ENCODE data around the gene SLC9A9. TPM values are rescaled to one million over a fixed set of nuclear protein-coding genes. Genes with fewer than 3 reads are reported as not detected.

The SLC9A9 gene
- total RNA-seq, 4 donors from 2014 or later, result 1.1 to 15.9 (median 9.7) TPM

DNA sequence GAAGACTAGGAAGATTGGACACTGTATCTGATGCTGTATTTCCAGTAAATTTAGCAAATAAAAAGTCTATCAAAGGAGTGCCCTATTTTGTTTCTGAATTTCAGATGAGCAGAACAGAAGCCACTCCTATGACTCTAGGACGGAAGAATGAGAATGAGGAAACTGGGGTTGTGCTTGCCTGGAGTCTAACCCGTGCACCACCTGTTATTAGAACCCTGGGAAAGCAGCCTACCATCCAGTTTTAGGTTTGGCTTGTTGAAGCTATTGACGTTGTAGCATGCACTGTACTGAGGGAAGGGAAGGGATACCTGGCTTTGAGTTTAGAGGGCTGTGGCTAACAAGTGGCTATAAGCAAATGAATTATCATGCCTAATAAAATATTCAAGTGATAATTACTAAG is 318.5 kb downstream of the SLC9A9 start:
- intact Hi-C loops (cut with DNase I; ENCODE audit: low total_unique reads), result no loop called here
- in situ Hi-C loops (cut with MboI; ENCODE audit: low pct_ligation_motif_present in 1 of 4, low pct_unique_long_range_greater_than_20kb in 1 of 4, low sequenced_read_pairs in 3 of 4), result no loop called here
- Histone ChIP-seq H3K9me3 (no peaks in the 10 kb centered on the region), H3K4me3 (no peak overlapping the region), H3K27me3 (no peaks in the 10 kb centered on the region), H3K4me1 (peaks cover 0 to 3% (median 0%) of the 10 kb centered on the region in 4 donors), H3K36me3 (no peaks in the 10 kb centered on the region), H3K27ac (no peak overlapping the region)
- 80 to 88% methylated on average over 1 to 3 of the region's 3 CpGs for WGBS, 2 donors (ENCODE audit: low coverage in 1 of 2)
- no peak for DNase-seq
- no peak for TF ChIP-seq EP300 (IDR thresholded peaks at IDR 0.05; ENCODE audit: low read depth)
- TF ChIP-seq, protein P1, sequence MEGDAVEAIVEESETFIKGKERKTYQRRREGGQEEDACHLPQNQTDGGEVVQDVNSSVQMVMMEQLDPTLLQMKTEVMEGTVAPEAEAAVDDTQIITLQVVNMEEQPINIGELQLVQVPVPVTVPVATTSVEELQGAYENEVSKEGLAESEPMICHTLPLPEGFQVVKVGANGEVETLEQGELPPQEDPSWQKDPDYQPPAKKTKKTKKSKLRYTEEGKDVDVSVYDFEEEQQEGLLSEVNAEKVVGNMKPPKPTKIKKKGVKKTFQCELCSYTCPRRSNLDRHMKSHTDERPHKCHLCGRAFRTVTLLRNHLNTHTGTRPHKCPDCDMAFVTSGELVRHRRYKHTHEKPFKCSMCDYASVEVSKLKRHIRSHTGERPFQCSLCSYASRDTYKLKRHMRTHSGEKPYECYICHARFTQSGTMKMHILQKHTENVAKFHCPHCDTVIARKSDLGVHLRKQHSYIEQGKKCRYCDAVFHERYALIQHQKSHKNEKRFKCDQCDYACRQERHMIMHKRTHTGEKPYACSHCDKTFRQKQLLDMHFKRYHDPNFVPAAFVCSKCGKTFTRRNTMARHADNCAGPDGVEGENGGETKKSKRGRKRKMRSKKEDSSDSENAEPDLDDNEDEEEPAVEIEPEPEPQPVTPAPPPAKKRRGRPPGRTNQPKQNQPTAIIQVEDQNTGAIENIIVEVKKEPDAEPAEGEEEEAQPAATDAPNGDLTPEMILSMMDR (IDR thresholded peaks at IDR 0.05), result no peak
- TF ChIP-seq POLR2A (IDR thresholded peaks at IDR 0.05), result no peak
- TF ChIP-seq POLR2AphosphoS5 (IDR thresholded peaks at IDR 0.05), result no peak

DNA sequence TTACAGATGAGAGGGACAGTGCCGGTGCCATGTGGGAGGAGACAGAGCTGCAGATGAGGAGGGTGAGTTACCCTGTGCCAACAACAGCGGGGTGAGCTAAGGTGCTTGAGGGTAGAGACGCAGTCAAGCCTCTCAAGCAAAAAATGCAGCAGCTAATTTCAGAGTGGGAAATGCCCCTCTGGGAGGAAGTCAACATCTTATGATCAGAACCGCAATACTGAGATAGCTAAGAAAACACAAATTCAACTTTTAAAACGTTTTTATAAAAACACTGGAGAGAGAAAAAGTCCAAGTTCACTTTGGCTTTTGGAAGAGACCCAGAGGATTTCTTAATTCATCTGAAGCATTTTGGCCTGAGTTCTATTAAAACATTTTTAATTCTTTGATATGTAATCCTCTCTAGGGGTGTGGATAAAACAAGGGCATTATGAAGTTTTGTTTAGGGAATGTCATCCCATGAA is 319.2 kb downstream of the SLC9A9 start:
- in situ Hi-C loops (cut with MboI; ENCODE audit: low pct_ligation_motif_present in 1 of 4, low pct_unique_long_range_greater_than_20kb in 1 of 4, low sequenced_read_pairs in 3 of 4), result no loop called here
- intact Hi-C loops (cut with DNase I; ENCODE audit: low total_unique reads), result no loop called here
- H3K27ac ChIP-seq, result no peak overlapping the region
- no peaks in the 10 kb centered on the region for H3K27me3 ChIP-seq
- TF ChIP-seq, protein P1 (IDR thresholded peaks at IDR 0.05), result no peak
- TF ChIP-seq POLR2AphosphoS5 (IDR thresholded peaks at IDR 0.05) (no peak), POLR2A (IDR thresholded peaks at IDR 0.05) (no peak), EP300 (IDR thresholded peaks at IDR 0.05; ENCODE audit: low read depth) (no peak)
- peaks cover 0 to 3% (median 0%) of the 10 kb centered on the region in 4 donors for H3K4me1 ChIP-seq
- no peaks in the 10 kb centered on the region for H3K9me3 ChIP-seq
- no peaks in the 10 kb centered on the region for H3K36me3 ChIP-seq
- peak; percentile 10 for DNase-seq
- WGBS, 2 donors (ENCODE audit: low coverage in 1 of 2), result 46 to 69% methylated on average over 5 of the region's 5 CpGs
- no peak overlapping the region for H3K4me3 ChIP-seq

DNA sequence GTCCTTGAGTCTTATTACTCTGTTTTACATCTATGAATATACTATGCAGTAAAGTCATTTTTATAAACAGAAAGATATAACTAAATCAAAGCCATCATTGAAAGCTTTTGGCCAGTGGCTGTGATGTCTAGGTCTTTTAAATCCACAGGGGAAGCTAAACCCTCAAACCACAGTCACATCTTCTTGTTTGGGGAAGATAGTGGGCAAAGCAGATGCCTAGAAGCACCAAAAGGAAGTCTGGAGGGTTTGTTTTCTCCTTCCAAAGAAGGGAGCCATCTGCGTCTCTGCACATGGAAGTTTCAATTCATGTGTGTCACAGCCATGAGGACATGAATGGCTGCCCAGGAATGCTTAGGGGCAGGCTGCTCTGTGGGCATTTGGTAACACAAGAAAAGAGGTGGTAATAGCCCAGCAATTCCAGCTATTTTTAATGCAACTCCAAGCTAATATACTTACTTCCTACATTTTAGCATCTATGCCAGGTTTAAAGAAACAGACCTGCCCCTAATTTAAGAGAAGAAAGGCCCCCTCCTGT is 322.2 kb downstream of the SLC9A9 start:
- no peak for DNase-seq
- no peak for TF ChIP-seq POLR2AphosphoS5 (IDR thresholded peaks at IDR 0.05)
- no peak for TF ChIP-seq EP300 (IDR thresholded peaks at IDR 0.05; ENCODE audit: low read depth)
- no peak for TF ChIP-seq POLR2A (IDR thresholded peaks at IDR 0.05)
- TF ChIP-seq, protein P1 (IDR thresholded peaks at IDR 0.05), result no peak
- Histone ChIP-seq H3K27me3 (no peaks in the 10 kb centered on the region), H3K27ac (no peak overlapping the region), H3K9me3 (no peaks in the 10 kb centered on the region), H3K4me3 (no peak overlapping the region), H3K36me3 (no peaks in the 10 kb centered on the region), H3K4me1 (peaks cover 0 to 3% (median 0%) of the 10 kb centered on the region in 4 donors)
- 86% methylated on average over 1 of the region's 1 CpG; no CpG with 5 or more reads in 1 of the 2 donors for WGBS, 2 donors (ENCODE audit: low coverage in 1 of 2)
- intact Hi-C loops (cut with DNase I; ENCODE audit: low total_unique reads), result no loop called here
- in situ Hi-C loops (cut with MboI; ENCODE audit: low pct_ligation_motif_present in 1 of 4, low pct_unique_long_range_greater_than_20kb in 1 of 4, low sequenced_read_pairs in 3 of 4), result no loop called here

DNA sequence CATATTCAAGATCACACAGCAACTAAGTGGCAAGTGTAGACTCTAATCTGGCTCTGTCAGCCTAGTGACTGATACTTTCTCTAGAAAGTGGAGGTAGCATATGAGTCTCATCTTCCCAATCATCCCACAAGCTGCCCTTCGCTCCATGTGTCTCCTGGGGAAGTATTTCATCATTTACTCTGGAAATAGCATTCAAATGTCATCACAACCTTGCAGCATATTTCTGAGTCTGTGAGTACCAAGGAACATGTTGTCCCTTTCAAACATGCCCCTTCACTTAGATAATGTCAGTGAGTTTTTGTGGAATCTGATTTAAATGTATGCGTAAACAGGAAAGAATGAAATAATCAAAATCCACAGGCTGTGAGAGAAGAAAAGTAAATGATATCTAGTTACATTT is 322.9 kb downstream of the SLC9A9 start:
- H3K9me3 ChIP-seq, result no peaks in the 10 kb centered on the region
- H3K36me3 ChIP-seq, result no peaks in the 10 kb centered on the region
- WGBS, 2 donors (ENCODE audit: low coverage in 1 of 2), result 100% methylated on average over 1 to 2 of the region's 2 CpGs
- no peak overlapping the region for H3K27ac ChIP-seq
- in situ Hi-C loops (cut with MboI; ENCODE audit: low pct_ligation_motif_present in 1 of 4, low pct_unique_long_range_greater_than_20kb in 1 of 4, low sequenced_read_pairs in 3 of 4) (no loop called here), intact Hi-C loops (cut with DNase I; ENCODE audit: low total_unique reads) (no loop called here)
- H3K4me1 ChIP-seq, result peaks cover 0 to 3% (median 0%) of the 10 kb centered on the region in 4 donors
- DNase-seq, result no peak
- no peaks in the 10 kb centered on the region for H3K27me3 ChIP-seq
- TF ChIP-seq EP300 (IDR thresholded peaks at IDR 0.05; ENCODE audit: low read depth) (no peak), POLR2A (IDR thresholded peaks at IDR 0.05) (no peak), POLR2AphosphoS5 (IDR thresholded peaks at IDR 0.05) (no peak)
- TF ChIP-seq, protein P1 (IDR thresholded peaks at IDR 0.05), result no peak
- H3K4me3 ChIP-seq, result no peak overlapping the region

Data from transverse colon (tissue), 4 donors.